Skeletal muscle satellite cell (primary cell): Measurements from ENCODE around the gene PYHIN1.

ENCODE experiments used
- H3K27me3 ChIP-seq: 2 replicates; pipeline ENCODE4 v1.7.0; 2013; ENCODE audit warnings: low read length; ENCODE audit not compliant: control insufficient read depth, insufficient read depth
- H3K36me3 ChIP-seq: 2 replicates; pipeline ENCODE4 v1.7.0; 2013; ENCODE audit warnings: mild to moderate bottlenecking, control low read depth, low read length; ENCODE audit not compliant: insufficient read depth
- H3K4me1 ChIP-seq: 2 replicates; pipeline ENCODE4 v1.7.0; 2013; ENCODE audit warnings: low read length; ENCODE audit not compliant: control insufficient read depth, insufficient read depth
- H3K4me2 ChIP-seq: 2 replicates; pipeline ENCODE4 v1.7.0; 2013; ENCODE audit warnings: mild to moderate bottlenecking, low read length
- H3K4me3 ChIP-seq: 2 replicates; pipeline ENCODE4 v1.7.0; 2013; ENCODE audit warnings: low read length
- H3K9ac ChIP-seq: 2 replicates; pipeline ENCODE4 v1.7.0; 2013; ENCODE audit warnings: mild to moderate bottlenecking, low read depth, low read length, moderate library complexity
- H3K9me3 ChIP-seq: replicated peaks from 2 replicates; pipeline ENCODE4 v1.7.0; 2013; ENCODE audit warnings: mild to moderate bottlenecking, control low read depth, low read length

The PYHIN1 gene

DNA sequence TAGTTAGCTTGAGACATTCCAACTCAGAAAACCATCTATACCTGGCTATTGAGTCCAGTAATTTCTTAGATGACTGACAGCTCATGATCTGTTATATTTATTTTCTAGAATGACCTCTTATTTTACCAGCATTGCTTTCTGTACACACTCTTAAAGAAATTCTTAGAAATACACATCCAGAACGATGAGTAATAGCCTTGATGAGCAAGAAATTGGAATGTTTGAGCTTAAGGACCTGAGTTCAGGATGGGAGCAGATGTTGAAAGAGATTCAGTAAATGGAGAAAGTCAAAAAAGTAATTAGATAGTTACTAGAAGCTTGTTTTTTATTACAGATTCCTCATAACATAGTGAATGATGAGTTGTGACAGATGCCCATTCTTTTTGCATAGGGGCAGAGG lies 11.7 kb downstream of the PYHIN1 start:
- H3K36me3 ChIP-seq: no peaks in the 10 kb centered on the region

GRCh38 chr1:158945061-158945460 lies 13.7 kb downstream of the PYHIN1 start:
- Histone ChIP-seq H3K4me3 (no peak overlapping the region), H3K36me3 (no peaks in the 10 kb centered on the region), H3K9me3 (no peaks in the 10 kb centered on the region), H3K4me1 (no peaks in the 10 kb centered on the region), H3K27me3 (no peaks in the 10 kb centered on the region), H3K9ac (no peak overlapping the region), H3K4me2 (no peak overlapping the region)

More for the DNA sequence above, 11.7 kb downstream of the PYHIN1 start:
- Histone ChIP-seq H3K27me3 (no peaks in the 10 kb centered on the region), H3K4me3 (no peak overlapping the region), H3K4me2 (no peak overlapping the region), H3K9ac (no peak overlapping the region), H3K9me3 (no peaks in the 10 kb centered on the region), H3K4me1 (no peaks in the 10 kb centered on the region)

DNA sequence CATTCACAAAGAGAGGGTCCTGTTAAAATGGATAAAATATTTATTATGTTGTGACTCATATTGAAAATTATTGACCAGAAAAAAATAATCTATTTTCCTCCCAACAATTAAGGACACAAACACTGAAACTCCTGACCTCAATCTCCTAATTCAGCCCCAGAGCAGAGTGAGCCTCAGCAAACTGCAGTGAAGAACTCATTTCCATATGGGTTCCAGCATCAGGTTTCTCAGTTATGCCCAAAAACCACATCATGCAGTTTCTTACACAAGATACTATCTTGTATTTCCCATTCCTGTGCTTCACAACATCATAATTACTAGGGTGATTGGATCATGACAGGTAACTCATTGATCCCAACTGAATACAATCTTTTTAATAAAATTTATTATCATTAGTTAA lies 15.4 kb downstream of the PYHIN1 start:
- no peaks in the 10 kb centered on the region for H3K36me3 ChIP-seq
- no peak overlapping the region for H3K4me2 ChIP-seq
- no peak overlapping the region for H3K9ac ChIP-seq
- H3K27me3 ChIP-seq: no peaks in the 10 kb centered on the region
- H3K4me1 ChIP-seq: no peaks in the 10 kb centered on the region
- no peak overlapping the region for H3K4me3 ChIP-seq
- H3K9me3 ChIP-seq: no peaks in the 10 kb centered on the region

GRCh38 chr1:158951956-158952355 lies 20.6 kb downstream of the PYHIN1 start:
- Histone ChIP-seq H3K4me3 (no peak overlapping the region), H3K36me3 (no peaks in the 10 kb centered on the region), H3K4me2 (no peak overlapping the region), H3K9ac (no peak overlapping the region), H3K9me3 (no peaks in the 10 kb centered on the region), H3K4me1 (no peaks in the 10 kb centered on the region), H3K27me3 (no peaks in the 10 kb centered on the region)

DNA sequence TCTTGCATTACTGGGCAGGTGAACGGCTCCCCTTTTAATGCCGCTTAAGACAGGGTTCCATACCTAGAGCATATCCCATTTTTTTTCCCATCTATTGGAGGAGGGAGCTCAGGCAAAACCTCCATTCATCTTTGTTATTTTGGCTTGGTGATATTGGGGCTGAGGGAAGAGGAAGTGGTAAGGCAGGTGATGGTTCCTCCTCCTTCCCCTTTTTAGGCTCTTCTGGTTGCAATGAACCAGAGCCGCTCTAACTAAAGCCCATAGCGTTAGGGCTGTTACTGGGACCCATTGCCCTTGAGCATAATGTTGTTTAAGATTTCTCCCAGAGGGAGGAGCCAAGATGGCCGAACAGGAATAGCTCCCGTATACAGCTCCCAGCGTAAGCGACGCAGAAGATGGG lies 21.1 kb downstream of the PYHIN1 start:
- Histone ChIP-seq H3K36me3 (no peaks in the 10 kb centered on the region), H3K9ac (no peak overlapping the region), H3K27me3 (no peaks in the 10 kb centered on the region), H3K4me1 (no peaks in the 10 kb centered on the region), H3K9me3 (no peaks in the 10 kb centered on the region), H3K4me3 (no peak overlapping the region), H3K4me2 (no peak overlapping the region)

- Histone ChIP-seq H3K9ac (no peak overlapping the region), H3K4me3 (no peak overlapping the region), H3K4me1 (no peaks in the 10 kb centered on the region), H3K36me3 (no peaks in the 10 kb centered on the region), H3K9me3 (no peaks in the 10 kb centered on the region), H3K4me2 (no peak overlapping the region), H3K27me3 (no peaks in the 10 kb centered on the region)
These were observed 29.8 kb downstream of the PYHIN1 start for GRCh38 chr1:158961178-158961577.

GRCh38 chr1:158962983-158963382 lies 31.6 kb downstream of the PYHIN1 start:
- Histone ChIP-seq H3K27me3 (no peaks in the 10 kb centered on the region), H3K9me3 (no peaks in the 10 kb centered on the region), H3K36me3 (no peaks in the 10 kb centered on the region), H3K4me3 (no peak overlapping the region), H3K4me1 (no peaks in the 10 kb centered on the region), H3K4me2 (no peak overlapping the region), H3K9ac (no peak overlapping the region)

DNA sequence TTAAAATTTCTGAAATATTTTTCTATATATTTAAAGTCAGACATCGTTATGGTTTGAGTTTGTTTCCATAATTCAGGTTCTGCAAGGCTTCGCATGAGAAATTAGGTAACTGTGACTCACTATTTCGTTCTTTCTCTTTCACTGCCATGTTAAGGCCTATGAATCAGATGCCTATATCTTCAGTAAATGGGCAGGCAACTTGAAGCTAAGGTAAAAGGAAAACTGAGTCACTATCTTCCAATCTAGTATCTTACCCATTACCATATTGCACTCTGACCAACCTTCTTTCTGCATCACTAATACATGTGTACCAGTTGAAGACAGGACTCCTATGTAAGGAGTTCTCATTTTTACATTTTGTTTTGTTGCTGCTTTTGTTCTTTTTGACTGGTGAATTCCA lies 37.8 kb downstream of the PYHIN1 start:
- H3K9me3 ChIP-seq: no peaks in the 10 kb centered on the region
- no peaks in the 10 kb centered on the region for H3K4me1 ChIP-seq
- H3K4me2 ChIP-seq: no peak overlapping the region
- no peaks in the 10 kb centered on the region for H3K27me3 ChIP-seq
- no peak overlapping the region for H3K4me3 ChIP-seq
- H3K9ac ChIP-seq: no peak overlapping the region
- H3K36me3 ChIP-seq: no peaks in the 10 kb centered on the region

DNA sequence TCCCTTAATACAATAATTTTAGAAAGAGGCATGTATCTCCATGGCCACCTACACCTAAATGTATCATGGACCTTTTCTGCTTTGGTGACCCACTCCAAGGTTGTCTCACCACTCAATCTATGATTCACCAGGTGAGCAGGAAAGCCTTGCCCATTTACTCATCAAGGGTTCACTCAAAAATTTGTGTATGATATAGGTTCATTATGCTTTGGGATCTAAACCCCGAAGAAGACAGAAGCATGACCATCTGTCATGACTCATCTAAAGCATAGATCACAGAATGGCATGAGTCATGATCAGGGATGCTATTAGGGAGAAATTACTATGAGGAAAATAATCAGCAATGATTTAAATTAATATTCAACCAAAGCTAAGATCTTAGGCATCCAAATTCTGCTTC lies 38.5 kb downstream of the PYHIN1 start:
- H3K4me3 ChIP-seq: no peak overlapping the region
- no peak overlapping the region for H3K4me2 ChIP-seq
- H3K27me3 ChIP-seq: no peaks in the 10 kb centered on the region
- H3K36me3 ChIP-seq: no peaks in the 10 kb centered on the region
- no peak overlapping the region for H3K9ac ChIP-seq
- no peaks in the 10 kb centered on the region for H3K9me3 ChIP-seq
- no peaks in the 10 kb centered on the region for H3K4me1 ChIP-seq

DNA sequence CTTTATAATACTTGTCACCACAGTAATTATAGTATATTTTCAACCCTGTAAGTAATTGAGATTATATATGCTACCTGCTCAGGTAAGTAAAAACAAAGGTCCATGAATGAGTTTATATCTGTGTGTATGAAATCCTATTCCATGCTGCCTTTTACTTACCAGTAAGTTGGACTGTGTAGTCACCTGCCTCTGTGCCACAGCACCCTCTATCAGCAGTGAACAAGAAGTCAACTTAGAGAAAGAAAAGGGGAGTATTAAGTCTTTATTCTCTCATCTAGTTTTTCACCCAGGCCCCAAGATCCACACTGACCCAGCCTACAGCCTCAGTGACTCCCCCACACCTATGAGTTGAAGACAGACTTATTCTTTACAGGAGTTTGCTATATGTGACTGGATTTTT lies 41.5 kb downstream of the PYHIN1 start:
- Histone ChIP-seq H3K9ac (no peak overlapping the region), H3K36me3 (no peaks in the 10 kb centered on the region)

DNA sequence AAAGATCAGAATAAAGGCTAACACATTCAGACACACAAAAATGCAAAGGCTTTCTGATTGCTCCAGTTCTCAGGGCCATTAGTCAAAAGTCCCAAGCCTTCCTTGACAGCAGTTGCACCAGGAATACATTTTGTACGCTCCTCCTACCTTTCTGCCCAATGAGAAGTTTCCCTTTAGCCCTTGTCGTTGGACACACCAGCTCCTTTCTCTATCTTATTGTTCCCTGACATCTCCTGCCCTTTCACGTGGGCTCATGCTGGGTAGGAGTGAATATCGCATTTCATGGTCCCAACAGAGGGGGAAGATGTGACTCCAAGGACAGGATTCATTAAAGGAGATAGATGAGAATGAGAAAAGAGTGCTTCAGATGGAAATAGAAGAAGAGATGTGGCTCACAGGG lies 44.9 kb downstream of the PYHIN1 start:
- no peak overlapping the region for H3K9ac ChIP-seq
- H3K4me2 ChIP-seq: no peak overlapping the region
- H3K4me1 ChIP-seq: no peaks in the 10 kb centered on the region
- H3K9me3 ChIP-seq: no peaks in the 10 kb centered on the region
- no peaks in the 10 kb centered on the region for H3K36me3 ChIP-seq
- no peak overlapping the region for H3K4me3 ChIP-seq
- H3K27me3 ChIP-seq: peaks cover 14% of the 10 kb centered on the region

More for the DNA sequence above, 41.5 kb downstream of the PYHIN1 start:
- peaks cover 6% of the 10 kb centered on the region for H3K27me3 ChIP-seq
- no peak overlapping the region for H3K4me3 ChIP-seq
- no peak overlapping the region for H3K4me2 ChIP-seq
- no peaks in the 10 kb centered on the region for H3K9me3 ChIP-seq
- H3K4me1 ChIP-seq: no peaks in the 10 kb centered on the region

DNA sequence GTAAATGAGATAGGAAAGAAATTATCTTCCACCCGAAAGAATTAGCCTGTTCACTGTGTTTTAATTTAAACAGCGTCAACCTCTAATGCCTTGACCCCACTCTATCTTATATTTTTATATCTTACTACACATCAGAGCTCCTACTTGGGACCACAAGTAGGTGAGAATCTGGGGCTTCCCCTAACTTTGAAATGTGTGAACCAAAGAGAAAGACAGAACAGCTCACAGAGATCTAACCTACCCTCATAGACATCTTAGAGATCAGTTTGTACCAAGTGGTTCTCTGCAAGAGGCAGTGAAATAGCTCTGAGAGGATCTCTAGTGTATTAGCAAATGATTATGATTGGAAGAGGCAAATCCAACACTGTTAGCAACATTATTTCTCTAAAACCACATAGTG lies 47.4 kb downstream of the PYHIN1 start:
- Histone ChIP-seq H3K9me3 (no peaks in the 10 kb centered on the region), H3K4me3 (no peak overlapping the region), H3K4me1 (no peaks in the 10 kb centered on the region), H3K36me3 (no peaks in the 10 kb centered on the region), H3K4me2 (no peak overlapping the region), H3K9ac (no peak overlapping the region), H3K27me3 (peaks cover 14% of the 10 kb centered on the region)
